K562 (cell line): ENCODE measurements around the gene ZNF625. TPM values are rescaled to one million over a fixed set of nuclear protein-coding genes. Genes with fewer than 3 reads are reported as not detected.

Experiments used
- E2F3 ChIP-seq: fragments of 250-450 bp; sonication (Bioruptor Pico); IDR thresholded peaks from 2 replicates; pipeline ENCODE4 v1.4.0; 2020; ENCODE audit warnings: mild to moderate bottlenecking
- MYBL2 ChIP-seq, 2 experiments: fragments of 450-650 bp in 1 of 2; sonication (generic) in 1 of 2; formaldehyde crosslinking in 1 of 2; IDR thresholded peaks; 2 replicates each; pipeline versions ENCODE4 v1.6.1 to v1.8.1; 2017 to 2022; ENCODE audit warnings: borderline replicate concordance in 1 of 2, inconsistent platforms in 1 of 2, low read depth in 1 of 2, mild to moderate bottlenecking in 1 of 2, missing genetic modification reagents in 1 of 2, moderate library complexity in 1 of 2
- PTBP1 ChIP-seq: fragments of 200-400 bp; formaldehyde crosslinking; IDR thresholded peaks from 2 replicates; pipeline ENCODE4 v1.6.1; 2017; ENCODE audit warnings: low read depth, low read length
- SLC30A9 ChIP-seq: fragments of 250-450 bp; sonication (Bioruptor Pico); IDR thresholded peaks from 2 replicates; pipeline ENCODE4 v1.8.0; 2022; ENCODE audit warnings: mild to moderate bottlenecking, moderate library complexity
- TEAD4 ChIP-seq, 2 experiments: sonication (generic) in 1 of 2; formaldehyde crosslinking in 1 of 2; IDR thresholded peaks; 2 replicates each; pipeline versions ENCODE4 v1.6.1 to v1.8.0; 2012 to 2022; ENCODE audit warnings: borderline replicate concordance in 1 of 2, inconsistent platforms in 1 of 2, low read length in 1 of 2, mild to moderate bottlenecking in 1 of 2, missing genetic modification reagents in 1 of 2
- U2AF2 ChIP-seq: fragments of 200-400 bp; formaldehyde crosslinking; optimal IDR thresholded peaks from 2 replicates; pipeline ENCODE3; 2017; ENCODE audit warnings: low read depth, mild to moderate bottlenecking, low read length
- polyA plus RNA-seq, 8 experiments: library from polyadenylated mRNA; depleted of rRNA in 4 of 8; stranded (reverse) in 5 of 8; unstranded in 3 of 8; fragments of >200 nt; fragmentation: Nextera tagmentation in 2 of 8; fragmentation: Illumina TruSeq in 1 of 8; extraction: Ambion mirVana in 2 of 8; extraction: Trizol in 1 of 8; gene quantifications; 2 replicates each; pipeline versions ENCODE4 v1.2.1 to v1.2.3, GENCODE V29; 2011 to 2014; ENCODE audit warnings: inconsistent platforms in 1 of 8, missing spikeins in 1 of 8
- total RNA-seq, 7 experiments: library from RNA; depleted of rRNA in 6 of 7; stranded (reverse); fragments of >200 nt in 6 of 7; fragmentation: Illumina TruSeq in 2 of 7; extraction: Trizol in 2 of 7; gene quantifications; 2 replicates each; pipeline versions ENCODE4 v1.2.1 to v1.2.3, GENCODE V29; 2011 to 2021; ENCODE audit warnings: low replicate concordance in 1 of 7
- TF ChIP-seq, protein P1 (sequence below), 2 experiments: fragments of 450-650 bp in 1 of 2; sonication (generic) in 1 of 2; formaldehyde crosslinking; conservative IDR thresholded peaks; 2 replicates each; pipeline versions ENCODE4 v1.4.0 to v1.8.1; 2020 to 2022; ENCODE audit warnings: mild to moderate bottlenecking in 1 of 2, missing genetic modification reagents in 1 of 2

ZNF625 gene
- total and polyA plus RNA-seq, 9 of the 15 experiments (the other 6 are each of a cell fraction or from before 2014, with no cell fraction given): 0.07 to 0.09 TPM; not detected in 7

DNA sequence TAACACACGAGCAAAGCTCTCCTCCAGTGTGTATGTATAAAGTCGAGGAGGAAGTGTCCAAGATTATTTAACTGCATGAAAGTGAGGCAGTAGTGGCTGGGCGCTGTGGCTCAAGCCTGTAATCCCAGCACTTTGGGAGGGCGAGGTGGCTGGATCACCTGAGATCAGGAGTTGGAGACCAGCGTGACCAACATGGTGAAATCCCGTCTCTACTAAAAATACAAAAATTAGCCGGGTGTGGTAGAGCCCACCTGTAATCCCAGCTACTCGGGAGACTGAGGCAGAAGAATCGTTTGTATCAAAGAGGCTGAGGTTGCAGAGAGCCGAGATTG lies 15.2 kb downstream of the ZNF625 start (continued):
- TF ChIP-seq, protein P1, sequence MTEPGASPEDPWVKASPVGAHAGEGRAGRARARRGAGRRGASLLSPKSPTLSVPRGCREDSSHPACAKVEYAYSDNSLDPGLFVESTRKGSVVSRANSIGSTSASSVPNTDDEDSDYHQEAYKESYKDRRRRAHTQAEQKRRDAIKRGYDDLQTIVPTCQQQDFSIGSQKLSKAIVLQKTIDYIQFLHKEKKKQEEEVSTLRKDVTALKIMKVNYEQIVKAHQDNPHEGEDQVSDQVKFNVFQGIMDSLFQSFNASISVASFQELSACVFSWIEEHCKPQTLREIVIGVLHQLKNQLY (CRISPR knock-in tag; conservative IDR thresholded peaks at IDR 0.05): no peak
- TF ChIP-seq PTBP1 (no peak), TEAD4 (IDR thresholded peaks at IDR 0.05; ENCODE audit: low read length) (no peak), TEAD4 (CRISPR knock-in tag; IDR thresholded peaks at IDR 0.05; ENCODE audit: borderline replicate concordance) (no peak), U2AF2 (no peak), SLC30A9 (CRISPR knock-in tag) (no peak), MYBL2 (IDR thresholded peaks at IDR 0.05; ENCODE audit: low read depth) (no peak), MYBL2 (CRISPR knock-in tag; IDR thresholded peaks at IDR 0.05; ENCODE audit: borderline replicate concordance) (no peak), E2F3 (CRISPR knock-in tag) (no peak)
